ENCODE results near the gene UBA52. TPM values are rescaled to one million over a fixed set of nuclear protein-coding genes. Genes with fewer than 3 reads are reported as not detected.

Gene UBA52
- total and polyA plus RNA-seq, 2 of the 13 experiments (the other 11 are each of a cell fraction or from before 2014, with no cell fraction given), result 959 to 1,782 TPM

DNA sequence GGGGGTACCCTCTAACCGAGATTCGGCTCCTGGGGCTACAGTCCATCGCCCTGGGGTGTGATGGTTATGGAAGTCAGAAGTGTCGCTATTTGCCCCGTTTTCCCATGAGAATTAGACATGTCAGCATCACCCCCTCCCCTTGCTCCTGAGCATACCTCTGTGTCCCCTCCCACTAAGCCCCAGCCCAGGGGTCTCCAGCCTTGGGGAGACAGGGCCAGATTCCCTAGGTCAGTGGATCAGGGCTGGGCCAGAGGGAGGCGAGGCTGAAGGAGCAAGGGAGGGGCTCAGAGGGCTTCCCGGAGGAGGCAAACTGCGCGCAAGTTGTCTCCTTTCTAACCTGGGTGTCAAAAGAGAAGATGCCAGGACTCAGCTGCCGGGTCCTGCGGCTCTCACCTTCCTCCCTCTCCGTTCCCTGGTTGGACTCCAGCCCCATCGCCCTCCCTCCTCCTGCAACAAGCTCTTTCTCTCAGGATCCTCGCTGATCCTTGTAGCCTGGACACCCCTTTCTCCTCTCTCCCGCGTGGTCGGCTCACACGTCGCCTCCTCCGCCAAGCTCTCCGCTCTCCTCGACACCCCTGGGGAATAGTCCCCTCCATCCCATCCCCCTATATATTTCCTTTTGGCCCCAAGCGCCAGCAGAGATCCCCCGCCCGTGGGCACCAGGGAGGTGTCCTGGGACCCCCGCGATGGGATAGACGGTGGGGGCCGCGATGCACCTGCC is 40.6 kb downstream of the UBA52 start (continued):
- TF ChIP-seq SP2 (CRISPR knock-in tag; IDR thresholded peaks at IDR 0.05), result no peak
- TF ChIP-seq, protein P1, sequence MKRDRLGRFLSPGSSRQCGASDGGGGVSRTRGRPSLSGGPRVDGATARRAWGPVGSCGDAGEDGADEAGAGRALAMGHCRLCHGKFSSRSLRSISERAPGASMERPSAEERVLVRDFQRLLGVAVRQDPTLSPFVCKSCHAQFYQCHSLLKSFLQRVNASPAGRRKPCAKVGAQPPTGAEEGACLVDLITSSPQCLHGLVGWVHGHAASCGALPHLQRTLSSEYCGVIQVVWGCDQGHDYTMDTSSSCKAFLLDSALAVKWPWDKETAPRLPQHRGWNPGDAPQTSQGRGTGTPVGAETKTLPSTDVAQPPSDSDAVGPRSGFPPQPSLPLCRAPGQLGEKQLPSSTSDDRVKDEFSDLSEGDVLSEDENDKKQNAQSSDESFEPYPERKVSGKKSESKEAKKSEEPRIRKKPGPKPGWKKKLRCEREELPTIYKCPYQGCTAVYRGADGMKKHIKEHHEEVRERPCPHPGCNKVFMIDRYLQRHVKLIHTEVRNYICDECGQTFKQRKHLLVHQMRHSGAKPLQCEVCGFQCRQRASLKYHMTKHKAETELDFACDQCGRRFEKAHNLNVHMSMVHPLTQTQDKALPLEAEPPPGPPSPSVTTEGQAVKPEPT (CRISPR knock-in tag; IDR thresholded peaks at IDR 0.05; ENCODE audit: low read depth), result no peak
- TF ChIP-seq ZNF263 (CRISPR knock-in tag; IDR thresholded peaks at IDR 0.05), result peak; percentile 55
- no peak for TF ChIP-seq MLLT10 (CRISPR knock-in tag; IDR thresholded peaks at IDR 0.05)
- TF ChIP-seq MTF2 (CRISPR knock-in tag; IDR thresholded peaks at IDR 0.05; ENCODE audit: borderline replicate concordance), result peak; percentile 23; the same call in 1 of the 2 replicates
- TF ChIP-seq, protein P2, sequence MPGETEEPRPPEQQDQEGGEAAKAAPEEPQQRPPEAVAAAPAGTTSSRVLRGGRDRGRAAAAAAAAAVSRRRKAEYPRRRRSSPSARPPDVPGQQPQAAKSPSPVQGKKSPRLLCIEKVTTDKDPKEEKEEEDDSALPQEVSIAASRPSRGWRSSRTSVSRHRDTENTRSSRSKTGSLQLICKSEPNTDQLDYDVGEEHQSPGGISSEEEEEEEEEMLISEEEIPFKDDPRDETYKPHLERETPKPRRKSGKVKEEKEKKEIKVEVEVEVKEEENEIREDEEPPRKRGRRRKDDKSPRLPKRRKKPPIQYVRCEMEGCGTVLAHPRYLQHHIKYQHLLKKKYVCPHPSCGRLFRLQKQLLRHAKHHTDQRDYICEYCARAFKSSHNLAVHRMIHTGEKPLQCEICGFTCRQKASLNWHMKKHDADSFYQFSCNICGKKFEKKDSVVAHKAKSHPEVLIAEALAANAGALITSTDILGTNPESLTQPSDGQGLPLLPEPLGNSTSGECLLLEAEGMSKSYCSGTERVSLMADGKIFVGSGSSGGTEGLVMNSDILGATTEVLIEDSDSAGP (CRISPR knock-in tag; IDR thresholded peaks at IDR 0.05; ENCODE audit: borderline replicate concordance), result peak; percentile 53; the same call in 1 of the 2 replicates

DNA sequence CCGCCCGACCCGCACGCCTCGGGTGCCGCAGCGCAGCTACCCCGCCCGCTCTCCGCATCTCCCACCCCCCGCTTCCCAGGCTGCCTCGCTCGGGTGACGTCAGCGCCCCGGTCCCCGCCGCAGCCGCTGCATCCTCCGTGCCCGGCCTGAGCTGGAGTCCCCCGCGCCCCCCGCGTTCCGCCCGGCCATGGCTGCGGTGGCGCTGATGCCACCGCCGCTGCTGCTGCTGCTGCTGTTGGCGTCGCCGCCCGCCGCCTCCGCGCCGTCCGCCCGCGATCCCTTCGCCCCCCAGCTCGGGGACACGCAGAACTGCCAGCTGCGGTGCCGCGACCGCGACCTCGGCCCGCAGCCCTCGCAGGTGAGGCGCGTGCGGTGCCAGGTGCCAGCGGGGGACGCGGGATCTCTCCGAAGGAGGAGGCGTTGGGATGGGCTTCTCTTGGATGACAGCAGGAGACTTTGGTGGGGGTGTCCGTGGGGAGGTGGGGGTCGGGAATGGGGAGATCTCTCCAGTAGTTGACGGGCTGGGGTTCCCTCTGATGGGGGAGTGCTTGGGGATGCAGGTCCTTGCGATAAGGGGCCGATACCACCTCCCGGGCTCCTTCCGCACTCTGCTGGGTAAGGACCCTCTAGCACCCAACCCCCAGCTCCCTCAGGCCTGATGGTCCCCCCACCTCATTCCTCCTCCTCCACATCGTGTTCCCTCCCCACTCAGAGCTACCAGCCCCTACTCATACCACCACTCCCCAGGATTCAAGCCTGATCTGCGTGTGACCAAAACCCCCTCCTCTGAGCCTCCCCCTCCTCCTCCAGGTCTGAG is 41.3 kb downstream of the UBA52 start, which contains the start of gene TMEM59L:
TMEM59L (plus strand) TSS at position 99 of the 817 bp plus-strand sequence; CDS start at position 188, 89 bp downstream.
- no peak within 1 kb of the TSS for H3K27ac ChIP-seq (ENCODE audit: extremely low read length, insufficient read depth, low read length)
- peaks cover 50% of the 10 kb centered on the region for H3K4me1 ChIP-seq (ENCODE audit: insufficient read depth, low read length)
- FAIRE-seq (no peak), DNase-seq (ENCODE audit: low spot score) (no peak), ATAC-seq (no peak)
- no peaks in the 10 kb centered on the region for H3K9me3 ChIP-seq (ENCODE audit: low read length)
- H4K20me1 ChIP-seq (ENCODE audit: insufficient read depth, low read length), result no peaks in the 10 kb centered on the region
- BruUV-seq (replicated peaks), result no TSS peak
- no peaks in the 10 kb centered on the region for H3K36me3 ChIP-seq (replicated peaks in 1 of 2; ENCODE audit: control insufficient read depth in 1 of 2, insufficient read depth in 2 of 2, low read length in 2 of 2)
- 13% methylated on average over 29 of the region's 70 CpGs for WGBS (ENCODE audit: low lambda C conversion rate)
- intact Hi-C loops (cut with micrococcal nuclease; ENCODE audit: unreplicated experiment) (no loop called here), in situ Hi-C loops (cut with HindIII; ENCODE audit: extremely low pct_ligation_motif_present, low pct_unique_long_range_greater_than_20kb) (no loop called here)
- POLR2A ChIA-PET, result interaction anchor here (1.0 kb wide), 1 partner anchor 24 kb away, joined by 4 read pairs; the partner anchor contains the start of gene REX1BD
- H2AFZ ChIP-seq (ENCODE audit: low read length), result no peak within 1 kb of the TSS
- CTCF ChIA-PET (ENCODE audit: low intra/inter-chr PET ratio, low total read pairs), result no interaction called here
- no peaks in the 10 kb centered on the region for H3K79me2 ChIP-seq (ENCODE audit: insufficient read depth, low read length)
- peak within 1 kb of the TSS; percentile 100 for H3K4me2 ChIP-seq (ENCODE audit: low read depth, low read length)
- H3K4me3 ChIP-seq (replicated peaks in 1 of 3; ENCODE audit: insufficient read depth in 1 of 3, low read depth in 2 of 3, low read length in 3 of 3), result peak within 1 kb of the TSS; percentile 48 to 75 (median 57)
- peak within 1 kb of the TSS; percentile 57 for H3K9ac ChIP-seq (ENCODE audit: insufficient read depth, low read depth, low read length)
- peaks cover 0 to 7% of the 10 kb centered on the region in 2 experiments; a peak in 2 of 5 replicates for H3K27me3 ChIP-seq (ENCODE audit: control insufficient read depth in 1 of 2, insufficient read depth in 2 of 2, low read length in 2 of 2)
- TF ChIP-seq ZNF839 (CRISPR knock-in tag; IDR thresholded peaks at IDR 0.05; ENCODE audit: borderline replicate concordance), result no peak
- 0 out of 2 replicates have a peak, but pooled peaks have one; percentile 14 for TF ChIP-seq ZFX (CRISPR knock-in tag; IDR thresholded peaks at IDR 0.05; ENCODE audit: low read depth)
- TF ChIP-seq MAZ (IDR thresholded peaks at IDR 0.05; ENCODE audit: borderline replicate concordance, low read depth, low read length), result no peak
- TF ChIP-seq MAZ (CRISPR knock-in tag; IDR thresholded peaks at IDR 0.05; ENCODE audit: low read depth), result 0 out of 2 replicates have a peak, but pooled peaks have one; percentile 25
- peak; percentile 66 for TF ChIP-seq ZNF143 (CRISPR knock-in tag; IDR thresholded peaks at IDR 0.05)
- TF ChIP-seq, protein P3, sequence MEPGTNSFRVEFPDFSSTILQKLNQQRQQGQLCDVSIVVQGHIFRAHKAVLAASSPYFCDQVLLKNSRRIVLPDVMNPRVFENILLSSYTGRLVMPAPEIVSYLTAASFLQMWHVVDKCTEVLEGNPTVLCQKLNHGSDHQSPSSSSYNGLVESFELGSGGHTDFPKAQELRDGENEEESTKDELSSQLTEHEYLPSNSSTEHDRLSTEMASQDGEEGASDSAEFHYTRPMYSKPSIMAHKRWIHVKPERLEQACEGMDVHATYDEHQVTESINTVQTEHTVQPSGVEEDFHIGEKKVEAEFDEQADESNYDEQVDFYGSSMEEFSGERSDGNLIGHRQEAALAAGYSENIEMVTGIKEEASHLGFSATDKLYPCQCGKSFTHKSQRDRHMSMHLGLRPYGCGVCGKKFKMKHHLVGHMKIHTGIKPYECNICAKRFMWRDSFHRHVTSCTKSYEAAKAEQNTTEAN (CRISPR knock-in tag; conservative IDR thresholded peaks at IDR 0.05), result no peak
- peak; percentile 30; the same call in 1 of the 2 replicates for TF ChIP-seq SAP130 (CRISPR knock-in tag; IDR thresholded peaks at IDR 0.05; ENCODE audit: low read depth)
- peak; percentile 60; the same call in 1 of the 2 replicates for TF ChIP-seq ARNT2 (CRISPR knock-in tag; IDR thresholded peaks at IDR 0.05; ENCODE audit: low read depth)
